Testis (tissue), 3 donors: ENCODE measurements around the gene MARCHF3. TPM values are rescaled to one million over a fixed set of nuclear protein-coding genes. Genes with fewer than 3 reads are reported as not detected.

ENCODE experiments used
- DNase-seq: peaks from one replicate; pipeline ENCODE4 v3.0.0-alpha.2; 2019
- H3K27ac ChIP-seq, 2 donors: fragments of 200-600 bp; sonication (generic); one replicate each; pipeline ENCODE4 v1.5.1; 2019
- H3K27me3 ChIP-seq: fragments of 200-600 bp; sonication (generic); one replicate; pipeline ENCODE4 v1.5.1; 2019
- H3K36me3 ChIP-seq: fragments of 200-600 bp; sonication (generic); one replicate; pipeline ENCODE4 v1.5.1; 2017; ENCODE audit warnings: low read depth; ENCODE audit errors: missing control alignments
- H3K4me1 ChIP-seq: fragments of 200-600 bp; sonication (generic); one replicate; pipeline ENCODE4 v1.5.1; 2019
- H3K4me3 ChIP-seq, 2 donors: fragments of 200-600 bp; sonication (generic); one replicate each; pipeline ENCODE4 v1.5.1; 2017 to 2019
- H3K9me3 ChIP-seq: fragments of 200-600 bp; sonication (generic); one replicate; pipeline ENCODE4 v1.5.1; 2017
- CTCF ChIP-seq, 3 experiments: fragments of 450-650 bp in 2 of 3; fragments of 200-600 bp in 1 of 3; sonication (generic) in 1 of 3; IDR thresholded peaks; one replicate each; pipeline ENCODE4 v1.5.1; 2016 to 2019; ENCODE audit warnings: antibody characterized with exemption in 3 of 3, mild to moderate bottlenecking in 2 of 3, moderate library complexity in 1 of 3
- POLR2A ChIP-seq: fragments of 450-650 bp; IDR thresholded peaks from one replicate; pipeline ENCODE4 v1.6.1; 2017; ENCODE audit warnings: antibody characterized with exemption, mild to moderate bottlenecking, moderate library complexity
- WGBS, 2 donors: methylation state at CpG; one replicate each; pipeline ENCODE4 v1.1.5; 2018; 5-methylcytosine and 5-hydroxymethylcytosine counted together
- intact Hi-C: fragments of 100-400 bp; cut with DNase I; formaldehyde crosslinking; loops from one replicate; pipeline ENCODE4 v1.15.1; 2023; ENCODE audit warnings: low total_unique reads
- polyA plus RNA-seq: library from polyadenylated mRNA; stranded (reverse); fragments of 350-450 nt; fragmentation: Illumina TruSeq; extraction: RNeasy Lipid Tissue Mini Kit (QIAGEN cat#74804); gene quantifications from one replicate; pipeline ENCODE4 v1.2.3, GENCODE V29; 2014; ENCODE audit warnings: low read depth, low replicate concordance; ENCODE audit not compliant: insufficient read depth
- total RNA-seq, 2 donors: library from RNA; depleted of rRNA; stranded (reverse); fragments of >200 nt; gene quantifications; one replicate each; pipeline ENCODE4 v1.2.3, GENCODE V29; 2016

The MARCHF3 gene
- total and polyA plus RNA-seq, 3 donors from 2014 or later = 34.0 to 81.9 (median 38.8) TPM

GRCh38 chr5:126961702-126962101, 68.7 kb downstream of the MARCHF3 start:
- no peak for DNase-seq
- no peaks in the 10 kb centered on the region for H3K27me3 ChIP-seq
- intact Hi-C loops = no loop called here
- H3K36me3 ChIP-seq = no peaks in the 10 kb centered on the region
- H3K27ac ChIP-seq = no peak overlapping the region
- H3K9me3 ChIP-seq = no peaks in the 10 kb centered on the region
- H3K4me1 ChIP-seq = no peaks in the 10 kb centered on the region
- no peak for TF ChIP-seq CTCF (IDR thresholded peaks at IDR 0.05)
- TF ChIP-seq POLR2A = no peak
- no peak overlapping the region for H3K4me3 ChIP-seq
- WGBS, 2 donors = 91 to 94% methylated on average over 2 of the region's 2 CpGs

GRCh38 chr5:126961128-126961527, 69.2 kb downstream of the MARCHF3 start:
- no peaks in the 10 kb centered on the region for H3K4me1 ChIP-seq
- intact Hi-C loops = no loop called here
- no peaks in the 10 kb centered on the region for H3K36me3 ChIP-seq
- no peak for DNase-seq
- H3K4me3 ChIP-seq = no peak overlapping the region
- TF ChIP-seq CTCF (IDR thresholded peaks at IDR 0.05) = no peak
- no peak for TF ChIP-seq POLR2A
- H3K9me3 ChIP-seq = no peaks in the 10 kb centered on the region
- H3K27ac ChIP-seq = no peak overlapping the region
- H3K27me3 ChIP-seq = no peaks in the 10 kb centered on the region
- WGBS, 2 donors = 49 to 71% methylated on average over 1 of the region's 1 CpG

GRCh38 chr5:126959188-126959587, 71.2 kb downstream of the MARCHF3 start:
- H3K27me3 ChIP-seq = no peaks in the 10 kb centered on the region
- intact Hi-C loops = no loop called here
- H3K9me3 ChIP-seq = no peaks in the 10 kb centered on the region
- H3K4me3 ChIP-seq = no peak overlapping the region
- no peaks in the 10 kb centered on the region for H3K4me1 ChIP-seq
- H3K27ac ChIP-seq = no peak overlapping the region
- no peak for DNase-seq
- TF ChIP-seq CTCF (IDR thresholded peaks at IDR 0.05) = no peak
- TF ChIP-seq POLR2A = no peak
- no peaks in the 10 kb centered on the region for H3K36me3 ChIP-seq

DNA sequence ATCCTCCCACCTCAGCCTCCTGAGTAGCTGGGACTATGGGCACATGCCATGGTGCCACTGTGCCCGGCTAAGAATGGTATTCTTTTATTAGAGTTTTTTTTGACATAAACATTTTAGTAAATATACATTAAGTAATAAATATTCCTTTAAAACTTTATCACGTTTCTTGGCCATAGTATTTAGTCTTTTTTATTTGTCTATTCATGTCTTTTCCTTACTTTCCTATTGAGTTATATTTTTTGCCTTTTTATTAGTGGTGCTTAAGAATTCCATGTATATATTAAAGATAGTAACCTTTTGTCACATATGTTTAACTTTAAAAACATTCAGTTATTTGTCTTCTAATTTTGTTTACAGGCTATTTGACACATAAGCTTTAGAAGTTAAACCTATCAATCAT, 73.4 kb downstream of the MARCHF3 start:
- H3K4me1 ChIP-seq = no peaks in the 10 kb centered on the region
- no peak for DNase-seq
- WGBS, 2 donors = 91 to 95% methylated on average over 2 of the region's 2 CpGs
- H3K27ac ChIP-seq = no peak overlapping the region
- no peaks in the 10 kb centered on the region for H3K9me3 ChIP-seq
- H3K4me3 ChIP-seq = no peak overlapping the region
- TF ChIP-seq POLR2A (no peak), CTCF (IDR thresholded peaks at IDR 0.05) (no peak)
- no peaks in the 10 kb centered on the region for H3K36me3 ChIP-seq
- intact Hi-C loops = no loop called here
- H3K27me3 ChIP-seq = no peaks in the 10 kb centered on the region

DNA sequence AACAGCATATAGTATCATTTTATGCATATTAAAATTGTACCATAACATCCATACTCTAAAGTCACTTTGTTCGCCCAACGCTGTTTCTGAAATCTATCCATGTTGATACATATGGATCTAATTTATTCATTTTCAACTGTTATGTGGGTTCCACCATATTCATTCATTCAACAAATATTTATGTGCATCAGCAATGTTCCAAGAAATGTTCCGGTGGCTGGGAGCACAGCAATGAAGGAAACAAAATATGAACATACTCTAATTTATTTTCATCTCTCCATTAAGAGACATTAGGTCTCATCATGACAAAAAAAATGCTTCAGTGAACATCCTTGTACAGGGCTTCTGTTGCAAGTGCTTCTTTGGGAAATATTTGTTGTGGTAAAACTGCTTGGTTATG, 75.4 kb downstream of the MARCHF3 start:
- no peak for TF ChIP-seq POLR2A
- no peak for TF ChIP-seq CTCF (IDR thresholded peaks at IDR 0.05)
- Histone ChIP-seq H3K4me1 (no peaks in the 10 kb centered on the region), H3K27me3 (no peaks in the 10 kb centered on the region), H3K27ac (no peak overlapping the region), H3K36me3 (no peaks in the 10 kb centered on the region), H3K4me3 (no peak overlapping the region), H3K9me3 (no peaks in the 10 kb centered on the region)
- WGBS, 2 donors = 95 to 96% methylated on average over 3 of the region's 3 CpGs
- intact Hi-C loops = no loop called here
- DNase-seq = no peak
